Heart right ventricle (tissue), 16 donors: ENCODE results near the gene SMYD1. TPM values are rescaled to one million over a fixed set of nuclear protein-coding genes. Genes with fewer than 3 reads are reported as not detected.

ENCODE experiments used
- ATAC-seq, 8 donors: fragments of 200-7000 bp; cut with Tn5 transposase; one replicate each; pipeline ENCODE4 v1.9.1; 2020; ENCODE audit warnings: mild to moderate bottlenecking in 8 of 8, moderate library complexity in 8 of 8, moderate number of reproducible peaks in 1 of 8
- DNase-seq, 2 donors: peaks; one replicate each; pipeline ENCODE4 v3.0.0-alpha.2; 2020
- H3K27ac ChIP-seq, 10 donors: fragments of 200-600 bp; sonication (generic) in 2 of 10; one replicate each; pipeline versions ENCODE4 v1.5.0 to v1.8.0; 2020 to 2022; ENCODE audit warnings: mild to moderate bottlenecking in 3 of 10
- H3K27me3 ChIP-seq, 7 donors: fragments of 200-600 bp; one replicate each; pipeline ENCODE4 v1.8.0; 2021 to 2022; ENCODE audit warnings: mild to moderate bottlenecking in 2 of 7
- H3K36me3 ChIP-seq, 9 donors: fragments of 200-600 bp; sonication (generic) in 1 of 9; one replicate each; pipeline versions ENCODE4 v1.5.0 to v1.8.0; 2020 to 2022; ENCODE audit warnings: mild to moderate bottlenecking in 2 of 9
- H3K4me1 ChIP-seq, 9 donors: fragments of 200-600 bp; sonication (generic) in 1 of 9; one replicate each; pipeline versions ENCODE4 v1.5.0 to v1.8.0; 2020 to 2022; ENCODE audit warnings: mild to moderate bottlenecking in 4 of 9
- H3K4me3 ChIP-seq, 10 donors: fragments of 200-600 bp; sonication (generic) in 2 of 10; one replicate each; pipeline versions ENCODE4 v1.5.0 to v1.8.0; 2020 to 2022; ENCODE audit warnings: mild to moderate bottlenecking in 7 of 10, moderate library complexity in 2 of 10
- H3K9me3 ChIP-seq, 11 donors: fragments of 200-600 bp in 10 of 11; sonication (generic) in 2 of 11; one replicate each; pipeline versions ENCODE4 v1.5.0 to v1.8.0; 2013 to 2022; ENCODE audit warnings: mild to moderate bottlenecking in 2 of 11, control low read depth in 1 of 11, moderate library complexity in 1 of 11
- CTCF ChIP-seq, 9 donors: fragments of 200-600 bp; sonication (generic) in 2 of 9; IDR thresholded peaks; one replicate each; pipeline versions ENCODE4 v1.5.0 to v1.8.0; 2021 to 2022; ENCODE audit warnings: antibody characterized with exemption in 9 of 9, mild to moderate bottlenecking in 5 of 9, moderate library complexity in 1 of 9
- WGBS, 2 donors: extraction: QIAGEN DNeasy Blood & Tissue Kit; methylation state at CpG; one replicate each; pipeline ENCODE4 v1.1.7; 2013; ENCODE audit warnings: inconsistent platforms in 1 of 2; 5-methylcytosine and 5-hydroxymethylcytosine counted together
- intact Hi-C, 10 donors: fragments of 100-400 bp; cut with DNase I; formaldehyde crosslinking; loops; one replicate each; pipeline versions ENCODE4 v1.11.1 to v1.14.2; 2022
- polyA plus RNA-seq, 2 donors: library from polyadenylated mRNA; stranded (reverse); fragments of 200-250 nt; gene quantifications; one replicate each; pipeline ENCODE4 v1.2.3, GENCODE V29; 2013
- total RNA-seq, 10 donors: library from RNA; stranded (reverse); fragmentation: NEBNext Ultra II Directional in 3 of 10; extraction: Animal tissue kit (Norgen Biotek cat#: 25700) in 3 of 10; gene quantifications; one replicate each; pipeline versions ENCODE4 v1.2.1 to v1.2.4, GENCODE V29; 2021 to 2023
- donor health status: Arrhythmogenic right ventricular cardiomyopathy.
- donor health status: ischemic (EF 13 %, LVEDD 7.1; RV severe dilation, severe dysfunction).
- donor health status: healthy with polysubstance abuse.
- donor health status: DM: no; HTN: yes; CAD: no.
- donor health status: DM: no; HTN: no; CAD: no.
- donor health status: ischemic (EF 25% LVEDD 6.9; RV normal size, moderate dysfunction).
- donor health status: ischemic (EF 25% LVEDD 5.7; RV mildly dilated, moderate dysfunction).
- donor health status: healthy.
- donor health status: DM: yes; HTN: yes; CAD: no.
- donor health status: Ischemic cardiomyopathy.
- donor health status: ischemic (EF 35%, LVEDD 5.7; RV mildly dilated, moderate dysfunction).
- donor health status: nonischemic (EF 11% LVEDD 7.7; RV severe dilation, severe dysfunction).
- donor health status: DM: yes; HTN: yes; CAD: no.
- donor health status: PGD.
- donor health status: ischemic (EF 29% LVEDD 5.4; RV normal size, mild dysfunction).
- donor health status: nonischemic (EF 23%, LVEDD 6.1; RV moderate dilation, normal function).

SMYD1 gene
- total and polyA plus RNA-seq, 12 donors, result 78.7 to 534 (median 377) TPM

GRCh38 chr2:88144914-88145497, 77.4 kb downstream of the SMYD1 start:
- WGBS, 2 donors, result 77 to 81% methylated on average over 10 of the region's 10 CpGs
- no peaks in the 10 kb centered on the region for H3K4me1 ChIP-seq
- peaks cover 0 to 41% (median 15%) of the 10 kb centered on the region in 11 donors for H3K9me3 ChIP-seq
- TF ChIP-seq CTCF (IDR thresholded peaks at IDR 0.05), result no peak
- no peak for DNase-seq
- H3K4me3 ChIP-seq, result no peak overlapping the region
- no peak for ATAC-seq
- intact Hi-C loops, result no loop called here
- H3K27ac ChIP-seq, result no peak overlapping the region
- no peaks in the 10 kb centered on the region for H3K36me3 ChIP-seq
- H3K27me3 ChIP-seq, result peaks cover 0 to 14% (median 0%) of the 10 kb centered on the region in 7 donors

DNA sequence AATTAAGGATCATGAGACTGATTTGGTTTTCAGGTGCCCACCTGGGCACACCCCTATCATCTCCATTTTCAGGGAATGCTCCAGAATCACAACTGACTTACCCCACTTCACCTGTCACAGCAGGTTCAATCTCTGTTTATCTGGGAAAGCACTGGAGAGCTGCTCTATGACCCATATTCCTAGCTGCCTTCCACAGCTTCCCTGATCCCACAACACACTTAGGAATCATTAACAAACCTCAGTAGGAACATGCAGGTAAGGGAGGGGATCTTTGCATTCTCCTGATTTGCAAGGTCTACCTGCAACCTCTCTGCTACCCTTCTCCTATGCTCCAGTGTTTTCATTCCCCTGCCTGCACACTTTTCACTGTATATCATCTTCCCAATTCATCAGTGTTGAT, 79.0 kb downstream of the SMYD1 start:
- H3K9me3 ChIP-seq, result peaks cover 0 to 37% (median 15%) of the 10 kb centered on the region in 11 donors
- TF ChIP-seq CTCF (IDR thresholded peaks at IDR 0.05), result no peak
- H3K27me3 ChIP-seq, result peaks cover 0 to 14% (median 0%) of the 10 kb centered on the region in 7 donors
- H3K36me3 ChIP-seq, result no peaks in the 10 kb centered on the region
- no peak overlapping the region for H3K27ac ChIP-seq
- no peaks in the 10 kb centered on the region for H3K4me1 ChIP-seq
- H3K4me3 ChIP-seq, result no peak overlapping the region
- DNase-seq (no peak), ATAC-seq (no peak)
- intact Hi-C loops, result no loop called here

GRCh38 chr2:88147145-88147544, 79.5 kb downstream of the SMYD1 start:
- no peak for DNase-seq
- intact Hi-C loops, result no loop called here
- ATAC-seq, result no peak
- no peak overlapping the region for H3K27ac ChIP-seq
- TF ChIP-seq CTCF (IDR thresholded peaks at IDR 0.05), result no peak
- no peaks in the 10 kb centered on the region for H3K36me3 ChIP-seq
- peaks cover 0 to 14% (median 0%) of the 10 kb centered on the region in 7 donors for H3K27me3 ChIP-seq
- 76 to 91% methylated on average over 2 of the region's 2 CpGs for WGBS, 2 donors
- H3K9me3 ChIP-seq, result peaks cover 0 to 36% (median 15%) of the 10 kb centered on the region in 11 donors
- H3K4me3 ChIP-seq, result no peak overlapping the region
- no peaks in the 10 kb centered on the region for H3K4me1 ChIP-seq

GRCh38 chr2:88148929-88149438, 81.4 kb downstream of the SMYD1 start:
- Histone ChIP-seq H3K27me3 (peaks cover 0 to 14% (median 0%) of the 10 kb centered on the region in 7 donors), H3K9me3 (peaks cover 0 to 38% (median 15%) of the 10 kb centered on the region in 11 donors), H3K4me3 (no peak overlapping the region), H3K4me1 (no peaks in the 10 kb centered on the region), H3K27ac (no peak overlapping the region), H3K36me3 (no peaks in the 10 kb centered on the region)
- TF ChIP-seq CTCF (IDR thresholded peaks at IDR 0.05), result no peak
- DNase-seq, result no peak
- no peak for ATAC-seq
- intact Hi-C loops, result no loop called here
